ENCODE results near the gene PNPLA1.

DNA sequence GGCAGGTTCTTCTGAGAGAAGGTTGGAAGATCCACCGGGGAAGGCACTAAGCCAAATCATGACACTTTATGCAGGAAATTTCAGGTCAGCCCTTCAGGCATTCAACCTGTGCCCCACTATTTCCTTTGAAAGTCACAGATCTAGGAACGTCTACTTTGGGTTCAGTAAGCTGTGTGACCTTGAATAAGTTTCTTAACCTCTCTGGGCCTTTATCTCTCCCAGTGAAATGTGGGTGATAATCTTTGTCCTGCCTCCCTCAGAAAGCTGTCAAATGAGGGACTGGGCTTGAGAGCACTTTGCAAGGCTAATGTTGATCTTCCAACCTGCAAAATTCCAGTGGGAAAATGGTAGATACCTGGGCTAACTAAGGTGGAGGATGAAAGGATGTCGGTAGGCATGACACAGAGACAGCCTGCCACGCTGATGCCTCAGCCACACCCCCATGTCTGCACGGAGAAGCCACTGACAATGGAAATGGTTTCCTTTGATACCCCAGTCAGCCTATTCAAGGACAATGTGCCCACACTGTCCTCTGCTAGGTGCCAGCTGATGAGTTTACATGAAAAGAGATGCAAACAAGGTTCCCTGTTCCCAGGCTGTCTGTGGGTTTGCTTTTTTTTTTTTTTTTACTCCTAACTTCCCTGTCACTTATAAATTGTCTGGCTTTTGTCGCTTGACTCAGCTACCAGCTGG, 57.5 kb downstream of the PNPLA1 start:
- TF ChIP-seq POLR2A (IDR thresholded peaks at IDR 0.05; ENCODE audit: low read depth, low read length) = no peak
- no peak for TF ChIP-seq SPI1 (IDR thresholded peaks at IDR 0.05; ENCODE audit: low read depth, low read length)

All from GM12891 (cell line).